Peyer's patch (tissue), 4 donors: ENCODE data around the gene DOK5.

ENCODE experiments used
- POLR2A ChIP-seq, 2 donors: fragments of 450-650 bp; IDR thresholded peaks; one replicate each; pipeline ENCODE4 v1.5.1; 2017; ENCODE audit warnings: antibody characterized with exemption in 2 of 2, mild to moderate bottlenecking in 2 of 2, moderate library complexity in 2 of 2
- TF ChIP-seq, protein P1 (sequence below), 6 experiments: fragments of 450-650 bp in 4 of 6; fragments of 200-600 bp in 2 of 6; sonication (generic) in 1 of 6; IDR thresholded peaks; one replicate each; pipeline ENCODE4 v1.5.1; 2017 to 2019; ENCODE audit warnings: antibody characterized with exemption in 6 of 6, mild to moderate bottlenecking in 3 of 6, moderate library complexity in 1 of 6

- TF ChIP-seq, protein P1, sequence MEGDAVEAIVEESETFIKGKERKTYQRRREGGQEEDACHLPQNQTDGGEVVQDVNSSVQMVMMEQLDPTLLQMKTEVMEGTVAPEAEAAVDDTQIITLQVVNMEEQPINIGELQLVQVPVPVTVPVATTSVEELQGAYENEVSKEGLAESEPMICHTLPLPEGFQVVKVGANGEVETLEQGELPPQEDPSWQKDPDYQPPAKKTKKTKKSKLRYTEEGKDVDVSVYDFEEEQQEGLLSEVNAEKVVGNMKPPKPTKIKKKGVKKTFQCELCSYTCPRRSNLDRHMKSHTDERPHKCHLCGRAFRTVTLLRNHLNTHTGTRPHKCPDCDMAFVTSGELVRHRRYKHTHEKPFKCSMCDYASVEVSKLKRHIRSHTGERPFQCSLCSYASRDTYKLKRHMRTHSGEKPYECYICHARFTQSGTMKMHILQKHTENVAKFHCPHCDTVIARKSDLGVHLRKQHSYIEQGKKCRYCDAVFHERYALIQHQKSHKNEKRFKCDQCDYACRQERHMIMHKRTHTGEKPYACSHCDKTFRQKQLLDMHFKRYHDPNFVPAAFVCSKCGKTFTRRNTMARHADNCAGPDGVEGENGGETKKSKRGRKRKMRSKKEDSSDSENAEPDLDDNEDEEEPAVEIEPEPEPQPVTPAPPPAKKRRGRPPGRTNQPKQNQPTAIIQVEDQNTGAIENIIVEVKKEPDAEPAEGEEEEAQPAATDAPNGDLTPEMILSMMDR (IDR thresholded peaks at IDR 0.05), result no peak
- no peak for TF ChIP-seq POLR2A (IDR thresholded peaks at IDR 0.05)
Measured at GRCh38 chr20:54479138-54479906, 3.9 kb downstream of the DOK5 start.
